ENCODE measurements around the gene LPP.

DNA sequence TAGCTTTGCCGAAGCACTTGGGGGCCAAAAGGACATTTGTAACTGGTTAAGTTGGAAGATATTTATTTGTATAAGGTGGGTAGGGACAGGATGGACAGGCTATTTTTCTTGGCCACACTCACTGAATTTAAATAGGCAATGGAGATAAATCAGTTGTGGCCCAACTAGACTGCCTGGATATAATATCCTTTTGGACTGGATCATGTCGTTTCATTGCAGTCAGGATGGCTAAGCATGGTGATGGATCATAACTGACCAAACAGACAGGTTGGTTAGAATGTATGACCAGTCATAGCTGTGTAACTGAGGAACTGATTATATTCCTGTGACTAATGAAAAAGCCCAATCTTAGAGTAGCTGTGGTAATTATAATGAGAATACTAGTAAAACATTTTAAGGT is 284.0 kb downstream of the LPP start:
- no peak for TF ChIP-seq POLR2A (IDR thresholded peaks at IDR 0.05; ENCODE audit: low read length)
- no peak for TF ChIP-seq GATA1 (IDR thresholded peaks at IDR 0.05; ENCODE audit: low read depth, low read length)
